IPS-15b (cell line): ENCODE results near the gene GATAD2A.

ENCODE experiments used
- H3K27me3 ChIP-seq: one replicate; pipeline ENCODE4 v1.6.1; 2013; ENCODE audit warnings: low read length; ENCODE audit not compliant: control insufficient read depth, insufficient read depth
- H3K36me3 ChIP-seq: one replicate; pipeline ENCODE4 v1.6.1; 2013; ENCODE audit warnings: low read length; ENCODE audit not compliant: control insufficient read depth, insufficient read depth
- H3K4me1 ChIP-seq: one replicate; pipeline ENCODE4 v1.6.1; 2013; ENCODE audit warnings: mild to moderate bottlenecking, low read length; ENCODE audit not compliant: control insufficient read depth, insufficient read depth
- H3K4me3 ChIP-seq: one replicate; pipeline ENCODE4 v1.5.1; 2013; ENCODE audit warnings: low read depth, low read length
- H3K9ac ChIP-seq: one replicate; pipeline ENCODE4 v1.6.1; 2013; ENCODE audit warnings: low read depth, mild to moderate bottlenecking, low read length
- H3K9me3 ChIP-seq: one replicate; pipeline ENCODE4 v1.6.1; 2013; ENCODE audit warnings: mild to moderate bottlenecking, low read length; ENCODE audit not compliant: control insufficient read depth, insufficient read depth

GATAD2A gene

DNA sequence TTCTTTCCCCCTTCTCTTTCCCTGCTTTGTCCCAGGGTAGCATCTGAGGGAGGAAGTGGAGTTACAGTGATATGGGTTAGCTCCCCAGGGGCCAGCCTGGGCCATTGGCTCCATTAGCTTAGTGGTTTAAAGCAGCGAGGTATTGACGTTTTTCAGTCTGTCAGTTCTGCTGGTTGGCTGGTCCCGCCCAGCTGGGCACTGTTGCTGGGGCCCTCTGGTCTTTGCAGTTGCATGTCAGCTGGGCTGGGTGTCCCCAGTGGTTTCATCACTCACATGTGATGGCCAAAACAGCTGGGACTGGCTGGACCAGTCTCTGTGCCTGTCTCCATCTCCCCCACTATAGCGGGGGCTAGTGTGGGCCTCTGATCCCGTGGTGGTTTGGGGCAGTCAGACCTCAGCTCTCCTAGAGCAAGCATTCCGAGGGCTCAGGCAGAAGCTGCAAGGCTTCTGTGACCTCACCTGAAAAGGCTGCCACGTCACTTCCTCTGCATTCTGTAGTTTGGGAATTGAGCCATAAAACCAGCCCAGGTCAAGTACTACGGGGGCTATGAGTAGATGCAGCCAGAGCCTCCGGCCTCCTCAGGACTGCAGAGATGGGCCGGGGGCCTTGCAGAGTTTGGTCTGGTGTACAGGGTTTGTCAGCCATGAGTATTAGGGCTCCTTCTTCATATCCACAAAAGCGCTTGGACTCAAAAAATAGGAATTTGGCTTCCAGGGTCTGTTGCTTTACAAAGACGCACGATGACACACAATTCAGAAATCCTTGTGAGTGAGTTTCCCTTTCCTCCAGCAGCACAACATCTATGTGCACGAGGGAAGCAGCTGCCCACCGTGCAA is 79.9 kb downstream of the GATAD2A start:
- Histone ChIP-seq H3K4me3 (no peak overlapping the region), H3K4me1 (peaks cover 9% of the 10 kb centered on the region), H3K27me3 (no peaks in the 10 kb centered on the region), H3K36me3 (peaks cover 8% of the 10 kb centered on the region), H3K9me3 (no peaks in the 10 kb centered on the region), H3K9ac (peak overlapping the region; percentile 72)

DNA sequence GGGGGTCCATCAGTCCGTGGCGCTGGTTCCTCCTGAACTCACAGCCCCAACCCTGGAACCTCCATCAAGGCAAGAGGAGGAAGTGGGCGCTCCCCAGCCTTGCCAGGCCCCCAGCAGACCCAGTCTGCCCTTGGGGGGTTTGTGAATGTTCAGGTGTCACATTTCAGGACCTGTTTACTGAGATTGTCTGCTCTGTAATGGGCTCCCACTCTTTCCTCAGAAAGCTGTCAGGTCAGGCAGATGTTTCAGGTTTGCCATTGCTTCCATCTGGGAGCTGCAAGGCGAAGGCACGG is 80.5 kb downstream of the GATAD2A start:
- peak overlapping the region; percentile 72 for H3K9ac ChIP-seq
- H3K4me3 ChIP-seq = no peak overlapping the region

DNA sequence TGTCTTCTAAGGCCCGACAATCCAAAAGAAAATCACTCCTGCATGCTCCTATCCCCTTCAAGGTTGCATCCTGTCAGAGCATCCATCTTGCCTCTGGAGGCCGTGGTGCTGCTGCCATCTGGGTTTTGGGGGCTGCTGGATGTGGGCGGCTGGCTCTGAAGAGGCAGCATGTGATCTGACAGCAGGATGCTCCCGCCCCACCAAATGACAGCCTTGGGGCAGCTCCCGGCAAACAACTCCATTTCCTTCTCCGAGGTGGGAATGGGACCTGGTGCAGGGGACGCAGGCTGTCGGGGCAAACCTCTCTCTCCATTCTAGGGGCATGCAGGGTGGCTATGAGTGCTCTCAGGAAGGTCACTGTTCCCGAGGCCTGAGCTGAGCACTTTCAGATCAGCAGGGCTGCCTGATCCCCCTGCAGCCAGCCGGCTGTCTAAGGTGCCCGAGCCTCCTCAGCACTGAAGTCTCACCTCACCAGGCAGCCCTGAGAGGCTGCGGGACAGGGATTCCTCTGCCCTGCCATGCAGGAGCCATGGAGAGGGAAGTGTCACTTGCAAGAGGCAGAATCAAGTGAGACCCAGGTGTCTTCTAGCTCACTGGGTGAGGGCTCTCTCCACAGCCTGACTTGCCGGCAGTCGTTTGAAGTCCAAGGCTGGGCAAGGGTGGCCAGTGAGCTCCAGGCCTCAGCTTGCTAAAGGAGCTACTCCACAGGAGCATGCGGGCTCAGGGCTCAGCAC is 81.0 kb downstream of the GATAD2A start:
- Histone ChIP-seq H3K9ac (no peak overlapping the region), H3K4me1 (peaks cover 9% of the 10 kb centered on the region), H3K4me3 (no peak overlapping the region), H3K27me3 (no peaks in the 10 kb centered on the region), H3K9me3 (no peaks in the 10 kb centered on the region), H3K36me3 (peaks cover 6% of the 10 kb centered on the region)

More for the DNA sequence above, 80.5 kb downstream of the GATAD2A start:
- H3K9me3 ChIP-seq = no peaks in the 10 kb centered on the region
- peaks cover 6% of the 10 kb centered on the region for H3K36me3 ChIP-seq
- no peaks in the 10 kb centered on the region for H3K27me3 ChIP-seq
- H3K4me1 ChIP-seq = peaks cover 9% of the 10 kb centered on the region

DNA sequence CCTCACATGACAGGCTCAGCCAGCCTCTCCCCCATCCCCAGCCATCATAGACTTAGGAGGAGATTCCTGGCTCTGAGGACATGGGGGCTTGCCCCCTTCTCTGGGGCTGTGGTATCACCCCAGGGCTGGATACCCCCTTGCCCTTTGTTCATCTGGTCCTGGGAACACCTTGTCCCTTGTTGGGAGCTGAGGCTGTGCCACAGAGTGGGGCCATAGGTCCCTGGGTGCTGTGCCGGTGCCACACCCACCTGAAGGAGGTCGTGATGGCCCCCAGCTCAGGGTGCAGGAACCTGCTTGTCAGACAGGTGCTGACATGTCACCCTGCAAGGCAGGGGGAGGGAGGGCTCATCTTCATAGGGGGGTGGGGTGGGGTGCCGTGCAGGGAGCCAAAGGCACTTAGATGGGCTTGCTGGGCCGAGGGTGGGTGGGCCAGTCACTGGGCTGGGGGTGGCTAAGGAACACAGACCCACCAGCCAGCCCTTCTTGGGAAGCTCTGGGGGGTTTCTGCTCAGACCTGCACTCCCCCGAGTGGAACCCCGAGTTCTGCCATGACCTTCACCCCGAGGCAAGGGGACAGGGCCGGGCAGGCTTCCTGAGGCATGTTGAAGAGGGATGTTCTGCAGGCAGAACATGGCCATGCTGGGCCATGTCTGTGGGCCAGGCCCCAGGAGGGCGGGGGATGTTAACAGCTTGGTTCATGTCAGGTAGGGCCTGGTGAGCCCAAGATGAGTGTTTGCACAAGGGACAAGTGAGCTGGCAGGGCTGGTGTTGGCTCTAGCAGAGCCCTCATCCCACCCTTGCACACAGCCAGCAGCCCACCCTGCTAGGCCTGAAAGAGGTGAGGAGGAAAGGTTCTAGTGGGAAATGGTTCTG is 81.8 kb downstream of the GATAD2A start:
- H3K9ac ChIP-seq = peak overlapping the region; percentile 12
- H3K36me3 ChIP-seq = peaks cover 10% of the 10 kb centered on the region

DNA sequence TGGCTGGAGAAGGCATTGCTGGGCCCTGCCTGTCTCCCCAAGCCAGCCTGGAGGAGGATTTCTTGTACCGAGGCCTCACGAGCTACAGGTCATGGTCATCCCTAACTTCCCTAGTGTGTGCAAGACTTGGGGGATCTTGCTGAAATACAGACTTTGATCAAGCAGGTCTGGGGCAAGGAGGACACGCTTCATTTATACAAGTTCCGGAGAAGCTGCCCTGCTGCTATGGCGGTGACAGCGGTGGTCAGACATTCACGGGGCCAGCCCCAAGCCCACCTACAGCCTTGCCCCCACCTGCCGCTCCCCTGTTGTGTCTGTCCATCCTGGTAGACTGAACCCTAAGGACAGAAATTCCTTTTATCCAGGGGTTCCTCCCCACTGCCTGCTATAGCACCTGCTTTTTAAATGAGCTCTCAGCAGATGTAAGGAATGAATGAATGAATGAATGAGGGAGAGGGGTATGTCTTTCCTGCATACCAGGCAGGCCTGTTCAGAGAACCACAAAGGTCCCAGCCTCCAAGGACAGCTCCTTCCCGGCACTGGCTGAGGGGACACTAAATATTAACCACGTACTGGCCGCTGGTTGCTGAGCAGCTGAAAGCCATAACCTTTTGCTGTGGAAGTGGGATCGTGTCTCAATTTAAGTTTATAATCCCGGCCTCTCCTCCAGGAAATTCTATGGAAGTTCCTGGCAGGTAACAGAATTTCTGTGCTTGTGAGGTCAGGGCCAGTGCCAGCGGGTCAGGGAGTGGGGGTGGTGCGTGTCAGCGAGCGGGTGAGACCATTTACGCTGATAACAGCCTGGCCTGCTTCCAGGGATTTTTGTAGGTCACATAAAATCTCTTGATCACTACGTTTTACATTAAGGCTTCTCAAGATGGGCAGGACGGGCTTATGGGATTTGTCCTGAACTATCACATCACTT is 82.7 kb downstream of the GATAD2A start:
- Histone ChIP-seq H3K4me1 (peaks cover 9% of the 10 kb centered on the region), H3K27me3 (no peaks in the 10 kb centered on the region), H3K36me3 (peaks cover 14% of the 10 kb centered on the region), H3K9me3 (no peaks in the 10 kb centered on the region), H3K4me3 (no peak overlapping the region), H3K9ac (peak overlapping the region; percentile 12)

More for the DNA sequence above, 81.8 kb downstream of the GATAD2A start:
- Histone ChIP-seq H3K9me3 (no peaks in the 10 kb centered on the region), H3K27me3 (no peaks in the 10 kb centered on the region), H3K4me3 (no peak overlapping the region), H3K4me1 (peaks cover 9% of the 10 kb centered on the region)

DNA sequence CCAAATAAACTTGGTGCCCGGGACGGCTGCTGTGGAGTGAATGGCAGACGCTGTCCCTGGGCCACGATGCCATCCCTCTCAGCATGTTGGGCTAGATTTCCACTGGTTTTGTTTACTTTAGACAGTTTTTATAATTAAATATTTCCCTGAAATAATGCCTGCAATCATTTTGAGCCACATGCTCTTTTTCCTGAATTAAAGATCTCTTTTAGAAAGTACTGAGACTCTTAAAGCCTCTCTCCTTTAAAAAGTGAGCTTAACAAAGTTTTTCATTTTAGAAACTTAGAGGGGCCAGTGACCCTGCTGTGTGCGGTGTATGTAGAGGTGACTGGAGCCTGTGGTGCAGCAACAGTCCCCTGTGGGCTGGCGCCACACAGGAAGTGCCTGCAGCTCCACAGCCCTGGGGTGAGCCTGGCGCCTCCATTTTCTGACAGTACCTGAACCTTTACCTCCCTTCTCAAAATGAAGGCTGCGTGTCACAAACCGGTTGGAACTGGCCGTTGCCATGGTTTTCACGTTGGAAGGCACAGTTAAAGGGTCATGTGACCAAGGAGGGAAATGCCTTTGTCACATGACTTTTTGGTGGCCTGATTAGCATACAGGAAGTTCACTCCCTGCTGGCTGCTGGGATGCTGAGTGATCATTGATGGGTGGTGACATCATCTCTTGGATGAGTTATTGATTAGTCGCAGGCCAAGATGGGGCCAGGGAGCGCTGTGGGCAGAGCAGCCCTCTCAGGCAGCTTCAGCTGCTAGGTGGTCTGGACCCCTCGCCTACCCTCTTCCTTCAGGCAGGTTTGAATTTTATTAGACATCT is 83.6 kb downstream of the GATAD2A start:
- no peaks in the 10 kb centered on the region for H3K27me3 ChIP-seq
- no peak overlapping the region for H3K9ac ChIP-seq
- H3K9me3 ChIP-seq = no peaks in the 10 kb centered on the region
- H3K4me1 ChIP-seq = peaks cover 9% of the 10 kb centered on the region
- H3K36me3 ChIP-seq = peaks cover 15% of the 10 kb centered on the region
- no peak overlapping the region for H3K4me3 ChIP-seq

DNA sequence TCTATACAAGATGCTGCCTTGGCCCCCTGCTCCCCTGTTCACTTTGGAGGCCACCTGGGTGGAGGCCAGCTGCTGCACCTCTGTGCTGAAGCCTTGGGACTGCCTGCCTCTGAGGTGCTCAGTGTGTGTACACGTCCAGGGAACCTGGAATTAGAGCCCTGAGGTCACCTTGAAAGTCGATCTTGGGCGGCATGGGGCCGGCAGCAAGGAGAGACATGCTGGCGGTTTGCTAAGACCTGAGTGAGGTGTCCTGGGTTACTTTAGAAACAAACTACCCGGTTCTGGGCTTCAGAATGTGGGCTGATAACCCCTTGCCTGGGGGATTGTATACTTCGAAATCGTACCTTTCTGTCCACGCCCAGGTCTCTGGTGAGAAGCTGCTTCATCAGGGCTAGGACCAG is 84.3 kb downstream of the GATAD2A start:
- Histone ChIP-seq H3K9ac (no peak overlapping the region), H3K4me1 (peaks cover 9% of the 10 kb centered on the region), H3K27me3 (no peaks in the 10 kb centered on the region), H3K36me3 (peaks cover 22% of the 10 kb centered on the region), H3K9me3 (no peaks in the 10 kb centered on the region), H3K4me3 (no peak overlapping the region)

DNA sequence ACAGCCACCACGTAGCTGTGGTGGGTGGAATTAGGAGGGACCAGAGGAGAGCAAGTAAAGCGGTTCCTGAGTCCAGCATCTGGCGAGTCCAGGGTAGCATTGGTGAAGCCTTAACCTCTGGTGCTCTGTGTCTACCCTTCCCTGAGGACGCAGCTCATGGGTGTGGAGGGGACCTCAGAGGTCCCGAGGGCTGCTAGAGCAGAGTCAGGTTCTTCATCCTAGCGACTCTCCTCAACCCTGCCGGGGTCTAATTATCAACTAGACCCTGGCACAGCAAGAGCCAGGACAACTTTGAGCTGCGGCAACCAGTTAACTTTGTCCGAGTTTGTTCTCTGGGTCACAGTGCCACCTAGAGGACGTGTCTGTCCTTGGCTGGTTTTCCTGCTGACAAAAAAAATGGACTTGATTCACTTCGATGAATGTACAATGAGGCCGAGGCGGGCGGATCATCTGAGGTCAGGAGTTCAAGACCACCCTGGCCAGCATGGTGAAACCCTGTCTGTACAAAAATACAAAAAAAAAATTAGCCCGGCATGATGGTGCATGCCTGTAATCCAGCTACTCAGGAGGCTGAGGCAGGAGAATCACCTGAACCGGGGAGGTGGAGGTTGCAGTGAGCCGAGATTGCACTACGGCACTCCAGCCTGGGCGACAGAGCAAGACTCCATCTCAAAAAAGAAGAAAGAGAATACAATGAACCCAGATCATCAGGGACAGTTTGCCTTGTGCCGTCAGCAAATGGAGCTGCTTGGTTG is 84.9 kb downstream of the GATAD2A start:
- Histone ChIP-seq H3K9me3 (no peaks in the 10 kb centered on the region), H3K4me1 (peaks cover 9% of the 10 kb centered on the region), H3K9ac (no peak overlapping the region), H3K4me3 (no peak overlapping the region), H3K36me3 (peaks cover 24% of the 10 kb centered on the region), H3K27me3 (no peaks in the 10 kb centered on the region)

DNA sequence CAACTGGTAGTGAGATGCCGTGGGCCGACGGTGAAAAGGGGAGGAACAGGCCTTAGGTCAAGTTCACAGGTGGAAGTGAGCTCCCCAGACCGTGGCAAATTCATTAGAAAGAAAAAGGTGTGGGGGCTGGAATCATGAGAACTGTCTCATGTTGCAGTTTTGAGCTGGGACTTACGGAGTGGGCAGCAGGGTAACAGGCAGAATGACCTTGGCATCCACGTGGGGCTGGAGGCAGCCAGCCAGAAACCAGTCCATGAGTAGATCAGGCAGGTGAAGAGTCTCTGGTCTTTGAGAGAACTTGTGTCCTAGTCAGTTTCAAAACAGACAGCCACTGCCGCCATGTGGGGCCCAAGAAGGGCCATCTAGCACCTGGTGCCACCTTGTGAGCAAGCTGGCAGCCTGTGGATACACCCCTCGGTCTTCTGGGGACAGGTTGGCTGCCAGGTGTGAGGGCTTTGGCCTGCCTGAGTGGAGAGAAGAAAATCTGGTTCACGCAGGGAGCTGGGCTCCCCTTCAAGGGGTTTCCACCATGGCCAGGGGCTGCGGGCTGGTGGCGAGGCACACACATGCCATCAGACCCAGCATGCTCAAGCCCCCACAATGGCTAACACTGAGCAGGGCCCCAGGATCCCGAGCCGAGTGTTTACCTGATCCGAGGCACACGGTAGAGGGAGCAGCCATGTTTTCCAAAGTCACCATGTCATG is 86.0 kb downstream of the GATAD2A start:
- no peak overlapping the region for H3K9ac ChIP-seq
- H3K9me3 ChIP-seq = no peaks in the 10 kb centered on the region
- peaks cover 35% of the 10 kb centered on the region for H3K36me3 ChIP-seq
- H3K4me3 ChIP-seq = no peak overlapping the region
- no peaks in the 10 kb centered on the region for H3K27me3 ChIP-seq
- peaks cover 9% of the 10 kb centered on the region for H3K4me1 ChIP-seq
